ENCODE results near the gene CDK6. TPM values are rescaled to one million over a fixed set of nuclear protein-coding genes. Genes with fewer than 3 reads are reported as not detected.

CDK6 gene
- total RNA-seq, 1 experiment from 2014 or later: 73.4 TPM

GRCh38 chr7:92847305-92847704 is 10.9 kb upstream of the CDK6 start:
- DNase-seq (ENCODE audit: low read depth): no peak

DNA sequence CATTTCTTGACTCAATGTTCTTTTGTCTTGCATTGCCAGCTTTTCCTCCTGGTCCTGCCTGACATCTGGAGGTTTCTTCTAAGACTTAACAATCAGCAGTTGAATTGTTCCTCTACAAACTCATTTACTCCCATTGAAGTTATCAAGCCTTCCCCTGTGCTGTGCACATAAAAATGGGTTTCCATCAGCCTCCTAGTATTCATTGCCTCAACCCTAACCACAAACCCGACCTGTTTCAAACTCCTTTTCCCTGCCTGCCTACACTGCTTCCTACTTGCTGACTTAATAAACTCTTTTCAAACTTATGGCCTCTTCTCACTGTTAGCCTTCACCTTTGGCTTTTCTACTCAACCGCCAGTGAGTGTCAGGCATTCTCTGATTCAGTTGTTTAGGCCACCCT is 9.4 kb upstream of the CDK6 start:
- no peak for DNase-seq (ENCODE audit: low read depth)

GRCh38 chr7:92843781-92844180 is 7.4 kb upstream of the CDK6 start:
- no peak for DNase-seq (ENCODE audit: low read depth)

GRCh38 chr7:92843034-92843760 is 6.8 kb upstream of the CDK6 start:
- no peak for DNase-seq (ENCODE audit: low read depth)

- peak; percentile 17 for DNase-seq (ENCODE audit: low read depth)
Measured at GRCh38 chr7:92841192-92841591, 4.8 kb upstream of the CDK6 start.

DNA sequence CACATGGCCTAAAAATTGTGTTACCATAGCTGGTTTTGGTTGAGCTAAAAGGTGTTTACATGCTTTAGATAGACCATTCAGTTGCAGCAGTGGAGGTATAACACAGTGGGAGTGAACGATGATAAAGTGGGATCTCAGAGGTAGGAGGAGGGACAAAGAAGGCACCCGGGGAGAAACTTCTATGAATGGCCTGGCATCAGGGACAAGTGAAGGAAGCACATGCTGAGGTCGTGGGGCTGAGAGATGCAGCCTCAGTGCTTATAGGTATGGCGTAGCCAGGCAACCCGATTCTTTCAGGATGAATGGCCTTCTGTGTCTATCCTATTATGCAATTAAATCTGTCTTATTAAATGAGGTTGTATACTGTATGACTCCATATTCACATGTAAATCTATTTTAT is 3.9 kb upstream of the CDK6 start:
- no peak for DNase-seq (ENCODE audit: low read depth)

DNA sequence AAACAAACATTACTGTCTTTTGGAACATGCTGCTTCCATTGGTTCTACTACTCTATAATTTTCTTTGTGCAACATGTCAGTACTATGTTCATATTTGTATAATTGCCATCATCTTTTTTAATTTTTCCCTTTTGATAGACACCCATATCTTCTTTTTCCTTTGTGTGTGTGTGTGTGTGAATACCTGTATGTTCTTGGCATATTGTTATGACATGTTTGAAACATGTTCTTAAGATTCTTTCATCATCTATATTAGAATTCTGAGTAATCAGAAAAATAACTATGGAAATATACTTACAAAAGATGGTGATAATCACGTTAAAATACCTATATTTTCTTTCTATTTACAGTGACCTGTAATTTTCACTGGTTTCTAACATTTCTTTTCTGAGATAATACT is 3.5 kb upstream of the CDK6 start:
- DNase-seq (ENCODE audit: low read depth): no peak

GRCh38 chr7:92838934-92839333 is 2.6 kb upstream of the CDK6 start:
- DNase-seq (ENCODE audit: low read depth): no peak

DNA sequence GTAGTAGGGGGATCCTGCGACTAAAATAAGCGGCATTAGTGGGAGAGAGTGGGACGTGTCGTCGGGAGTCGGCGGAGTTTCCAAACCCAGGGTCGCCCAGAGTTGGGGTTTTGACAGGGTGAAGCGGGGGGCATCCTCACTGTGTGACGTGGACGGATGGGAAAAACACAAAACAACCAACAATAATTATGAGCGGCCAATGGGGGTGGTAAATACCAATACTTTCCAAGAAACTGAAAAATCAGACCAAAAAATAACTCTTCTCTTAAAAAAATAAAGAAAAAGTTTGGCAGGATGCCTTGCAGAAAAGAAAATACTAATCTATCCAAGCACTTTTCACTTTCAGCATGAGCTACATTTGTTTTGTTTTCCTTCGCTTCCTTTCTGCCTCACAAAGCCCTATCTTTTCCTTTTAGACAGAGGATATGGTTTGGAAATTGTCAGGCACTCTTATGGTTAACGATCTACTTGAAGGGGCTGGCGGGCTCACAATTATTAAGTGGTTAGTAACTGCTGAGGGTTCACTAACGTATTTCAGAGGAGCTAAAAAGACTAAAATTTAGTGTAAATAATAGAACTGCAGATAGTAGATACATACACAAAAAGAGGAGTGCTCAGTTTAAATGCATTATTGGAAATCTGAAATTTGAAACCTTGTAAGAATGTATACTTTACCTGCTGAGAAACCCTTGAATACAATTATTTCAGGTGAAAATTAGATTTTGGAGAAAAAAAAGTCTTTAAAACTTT is 802 bp upstream of the CDK6 start:
- DNase-seq (ENCODE audit: low read depth): peak; percentile 29

GRCh38 chr7:92835851-92836488 is 403 bp downstream of the CDK6 start:
- no peak for DNase-seq (ENCODE audit: low read depth)

- peak; percentile 73 for DNase-seq (ENCODE audit: low read depth)
Measured at GRCh38 chr7:92835261-92835850, 1.0 kb downstream of the CDK6 start.

DNA sequence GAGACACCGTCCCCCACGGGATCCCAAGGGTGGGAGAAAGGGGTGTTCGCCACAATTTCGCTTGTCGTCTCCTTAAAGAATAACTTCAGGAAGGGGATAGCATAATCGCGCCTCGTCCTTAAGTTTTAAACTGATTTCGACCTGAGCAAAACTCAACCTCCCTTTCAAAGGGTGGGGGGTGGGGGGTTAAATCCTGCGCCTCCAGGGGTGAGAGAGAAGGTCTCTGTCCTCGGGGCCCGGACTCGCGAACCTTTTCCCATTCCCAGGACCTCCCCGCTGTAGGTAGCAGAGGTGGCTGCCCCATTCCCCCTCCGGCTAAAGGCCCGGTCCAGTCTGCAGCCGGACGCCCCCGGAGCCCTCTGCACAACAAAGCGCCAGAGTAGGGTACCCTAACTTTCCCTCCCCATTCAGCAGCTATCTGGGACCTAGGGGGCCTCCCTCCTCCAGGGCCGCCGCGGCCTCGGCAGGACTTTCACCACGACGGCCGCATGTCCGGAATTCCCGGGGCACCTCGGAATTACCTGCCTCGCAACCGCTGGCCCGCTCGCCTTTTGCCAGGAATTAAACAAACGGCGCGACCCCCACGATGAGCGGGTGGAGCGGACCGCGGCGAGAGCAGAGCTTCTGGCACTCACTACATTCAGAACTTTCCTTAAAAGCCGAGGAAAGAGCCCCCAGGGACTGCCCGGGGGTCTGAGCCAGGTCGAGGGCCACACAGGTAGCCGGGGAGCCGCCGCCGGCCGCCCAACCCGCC is 1.7 kb downstream of the CDK6 start:
- DNase-seq (ENCODE audit: low read depth): peak; percentile 30

- DNase-seq (ENCODE audit: low read depth): peak; percentile 77
Measured at GRCh38 chr7:92833766-92834506, 2.4 kb downstream of the CDK6 start.

GRCh38 chr7:92833024-92833765 is 3.2 kb downstream of the CDK6 start:
- peak; percentile 79 for DNase-seq (ENCODE audit: low read depth)

- DNase-seq (ENCODE audit: low read depth): no peak
Measured at GRCh38 chr7:92832534-92833023, 3.8 kb downstream of the CDK6 start.

DNA sequence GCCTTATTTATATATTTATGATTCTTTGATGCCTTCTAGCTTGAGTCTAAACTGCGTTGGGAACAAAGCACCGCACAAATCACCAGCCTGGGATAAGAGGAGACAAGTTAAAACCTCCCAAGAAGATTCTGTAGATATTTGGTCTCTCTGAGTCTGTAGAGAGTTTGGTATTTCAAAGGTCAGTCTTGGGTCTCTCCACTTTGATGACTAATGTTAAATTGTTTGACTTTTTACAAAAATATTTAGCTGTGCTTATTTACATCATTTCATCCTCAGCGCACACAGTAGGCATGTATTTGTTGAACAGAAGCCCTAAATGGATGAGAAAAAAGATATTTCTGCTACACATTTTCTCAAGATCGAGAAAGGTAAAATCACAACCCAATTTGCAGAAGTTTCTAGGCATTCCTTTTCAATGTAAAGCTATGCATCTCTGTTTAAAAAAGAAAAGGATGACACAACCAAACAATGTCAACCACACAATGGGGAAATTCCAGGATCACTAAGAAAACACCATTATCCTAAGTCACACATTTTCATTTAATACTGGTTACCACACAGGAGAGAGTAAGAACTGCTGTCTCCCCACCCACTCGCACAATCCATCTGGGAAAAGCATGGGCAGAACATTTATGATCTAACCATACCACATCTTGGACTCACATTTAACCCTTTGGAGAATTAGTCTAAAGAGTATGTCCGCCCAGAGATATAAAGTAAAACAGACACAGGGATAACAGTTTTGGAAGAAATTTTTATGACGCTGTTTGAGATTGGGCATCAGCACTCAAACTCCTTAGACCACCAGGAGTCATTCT is 4.4 kb downstream of the CDK6 start:
- peak; percentile 73 for DNase-seq (ENCODE audit: low read depth)

- DNase-seq (ENCODE audit: low read depth): no peak
Measured at GRCh38 chr7:92830532-92831110, 5.8 kb downstream of the CDK6 start.

DNA sequence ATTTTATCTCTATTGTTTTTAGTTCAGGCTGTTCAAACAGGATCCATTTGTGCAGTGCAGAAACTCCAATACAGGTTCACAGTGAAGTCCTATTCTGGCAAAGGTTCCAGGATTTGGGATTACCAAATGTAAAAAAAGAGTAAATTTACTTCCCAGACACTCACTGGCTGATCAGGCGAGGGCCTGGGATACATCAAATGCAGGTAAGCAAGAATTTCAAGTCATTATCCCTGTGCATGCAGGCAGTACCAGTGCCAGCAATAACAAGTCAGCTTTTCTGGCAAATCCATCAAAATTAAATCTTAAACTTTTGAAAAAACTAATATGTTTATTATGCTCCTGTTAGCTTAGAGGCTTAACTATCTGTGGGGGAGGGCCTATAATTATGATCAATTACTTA is 6.3 kb downstream of the CDK6 start:
- DNase-seq (ENCODE audit: low read depth): no peak
